ENCODE measurements around the gene LRRC42.

GRCh38 chr1:54003249-54003646 lies 57.1 kb downstream of the LRRC42 start:
- TF ChIP-seq CTCF (IDR thresholded peaks at IDR 0.05) (no peak), POLR2A (IDR thresholded peaks at IDR 0.05) (no peak)
